Upper lobe of right lung (tissue), 1 donor: Measurements from ENCODE around the gene EHD1. TPM values are rescaled to one million over a fixed set of nuclear protein-coding genes. Genes with fewer than 3 reads are reported as not detected.

ENCODE experiments used
- ATAC-seq: fragments of 200-7000 bp; cut with Tn5 transposase; one replicate; pipeline ENCODE4 v1.9.1; 2020; ENCODE audit warnings: mild to moderate bottlenecking, moderate library complexity
- DNase-seq: peaks from one replicate; pipeline ENCODE4 v3.0.0-alpha.2; 2020
- H3K27ac ChIP-seq: fragments of 200-600 bp; one replicate; pipeline ENCODE4 v1.8.0; 2022
- H3K27me3 ChIP-seq: fragments of 200-600 bp; one replicate; pipeline ENCODE4 v1.8.0; 2022; ENCODE audit warnings: mild to moderate bottlenecking
- H3K36me3 ChIP-seq: fragments of 200-600 bp; one replicate; pipeline ENCODE4 v1.8.0; 2022
- H3K4me1 ChIP-seq: fragments of 200-600 bp; one replicate; pipeline ENCODE4 v1.8.0; 2022
- H3K4me3 ChIP-seq: fragments of 200-600 bp; one replicate; pipeline ENCODE4 v1.8.0; 2022; ENCODE audit warnings: mild to moderate bottlenecking
- H3K9me3 ChIP-seq: fragments of 200-600 bp; one replicate; pipeline ENCODE4 v1.8.0; 2022
- CTCF ChIP-seq: fragments of 200-600 bp; IDR thresholded peaks from one replicate; pipeline ENCODE4 v1.8.0; 2022; ENCODE audit warnings: antibody characterized with exemption
- intact Hi-C: fragments of 100-400 bp; cut with DNase I; formaldehyde crosslinking; loops from one replicate; pipeline ENCODE4 v1.11.0; 2022
- total RNA-seq: library from RNA; stranded (reverse); fragmentation: NEBNext Ultra II Directional; extraction: Animal tissue kit (Norgen Biotek cat#: 25700); gene quantifications from one replicate; pipeline ENCODE4 v1.2.1, GENCODE V29; 2021
- donor health status: DM: no; HTN: yes; CAD: no; lungs with severe emphysema.

The EHD1 gene
- total RNA-seq, 1 donor from 2014 or later, result 94.6 TPM

DNA sequence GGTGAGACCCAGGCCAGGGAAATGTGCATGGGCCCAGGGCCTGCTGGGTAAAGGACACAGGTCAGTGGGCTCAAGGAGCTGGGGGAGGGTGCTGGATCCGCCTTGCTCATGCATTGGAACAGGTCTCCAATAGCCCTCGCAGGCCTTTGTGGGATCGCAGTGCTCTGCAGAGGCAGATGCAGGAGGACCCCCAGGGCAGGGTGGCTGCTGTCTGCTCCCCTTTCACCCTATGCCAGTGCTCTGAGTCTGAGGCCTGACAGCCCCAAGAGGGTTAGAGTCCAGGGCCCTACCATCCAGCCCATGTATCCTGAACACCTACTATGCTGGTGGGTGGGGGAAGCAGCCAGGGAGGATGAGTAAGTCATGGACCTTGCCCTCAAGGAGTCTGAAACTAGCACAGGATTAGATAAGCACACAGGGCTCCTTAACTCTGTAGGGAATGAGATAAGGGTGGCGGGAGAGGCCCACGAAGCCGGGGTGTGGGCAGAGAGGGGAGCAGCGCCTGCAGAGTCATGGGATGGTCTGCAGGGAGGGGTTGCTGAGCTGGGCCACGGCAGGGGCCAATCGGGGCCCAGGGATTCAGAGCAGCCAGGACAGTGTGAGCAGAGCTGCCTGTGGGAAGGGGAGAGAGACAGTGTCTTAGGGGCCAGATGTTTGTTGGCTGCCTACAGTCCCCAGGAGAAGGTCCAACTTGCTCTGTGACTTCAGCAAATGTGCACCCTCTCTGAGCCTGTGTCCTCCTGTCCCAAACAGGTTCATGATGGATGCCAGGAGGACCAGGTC, 10.5 kb upstream of the EHD1 start:
- Histone ChIP-seq H3K27ac (no peak overlapping the region), H3K4me3 (no peak overlapping the region), H3K4me1 (peaks cover 22% of the 10 kb centered on the region), H3K9me3 (no peaks in the 10 kb centered on the region), H3K36me3 (no peaks in the 10 kb centered on the region), H3K27me3 (no peaks in the 10 kb centered on the region)
- intact Hi-C loops, result no loop called here
- no peak for TF ChIP-seq CTCF
- ATAC-seq, result no peak
- DNase-seq, result no peak

DNA sequence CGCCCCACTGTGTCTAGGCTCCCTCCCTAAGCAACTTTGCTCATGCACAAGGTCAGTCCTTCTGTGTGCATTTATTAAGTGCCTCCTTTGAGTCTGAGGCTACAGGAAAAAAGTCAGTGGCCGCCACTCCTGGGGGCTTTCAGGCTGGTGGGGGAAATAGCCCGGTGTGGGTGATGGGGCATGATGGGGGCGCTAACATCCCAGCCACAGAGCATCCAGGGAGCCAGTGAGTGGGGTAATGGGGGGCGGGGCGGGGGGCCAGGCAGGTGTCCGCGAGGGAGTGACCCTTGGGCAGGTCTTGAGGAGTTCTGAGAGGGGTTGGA, 9.9 kb upstream of the EHD1 start:
- no peak overlapping the region for H3K27ac ChIP-seq
- peak overlapping the region; percentile 22 for H3K4me3 ChIP-seq
- H3K9me3 ChIP-seq, result no peaks in the 10 kb centered on the region
- DNase-seq, result no peak
- intact Hi-C loops, result no loop called here
- no peak for ATAC-seq
- no peaks in the 10 kb centered on the region for H3K27me3 ChIP-seq
- no peaks in the 10 kb centered on the region for H3K36me3 ChIP-seq
- H3K4me1 ChIP-seq, result peaks cover 21% of the 10 kb centered on the region
- no peak for TF ChIP-seq CTCF

- Histone ChIP-seq H3K27ac (no peak overlapping the region), H3K36me3 (no peaks in the 10 kb centered on the region), H3K4me3 (peak overlapping the region; percentile 22), H3K9me3 (no peaks in the 10 kb centered on the region), H3K4me1 (peaks cover 21% of the 10 kb centered on the region), H3K27me3 (no peaks in the 10 kb centered on the region)
- TF ChIP-seq CTCF, result peak; percentile 99
- intact Hi-C loops, result no loop called here
- ATAC-seq (peak; percentile 94), DNase-seq (peak; percentile 93)
These were observed 9.5 kb upstream of the EHD1 start for GRCh38 chr11:64887757-64888405.

DNA sequence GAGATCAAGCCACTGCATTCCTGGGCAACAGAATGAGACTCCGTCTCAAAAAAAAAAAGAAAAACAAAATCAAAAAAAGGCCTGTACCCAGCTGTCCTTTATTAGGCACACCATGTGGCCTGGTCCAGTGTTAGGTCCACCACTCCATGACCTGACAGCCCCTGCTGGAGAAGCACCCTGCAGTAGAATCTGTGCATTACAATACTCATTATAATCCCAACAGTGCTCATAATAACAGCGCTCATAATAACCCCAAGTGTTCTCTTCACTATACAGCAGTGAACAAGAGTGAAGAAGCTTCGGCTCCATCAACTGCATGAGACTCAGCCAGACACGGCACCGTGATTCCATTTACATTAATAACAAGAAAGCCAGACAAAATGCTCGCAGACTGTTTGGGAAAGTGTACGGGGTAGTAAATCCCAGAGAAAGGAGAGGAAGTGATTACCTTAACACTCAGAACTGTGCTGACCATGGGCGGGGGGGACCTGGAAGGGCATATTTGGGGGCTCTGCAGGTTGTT, 8.9 kb upstream of the EHD1 start:
- intact Hi-C loops, result no loop called here
- H3K4me3 ChIP-seq, result no peak overlapping the region
- no peaks in the 10 kb centered on the region for H3K27me3 ChIP-seq
- no peak for TF ChIP-seq CTCF
- H3K9me3 ChIP-seq, result no peaks in the 10 kb centered on the region
- H3K36me3 ChIP-seq, result no peaks in the 10 kb centered on the region
- no peak overlapping the region for H3K27ac ChIP-seq
- ATAC-seq (no peak), DNase-seq (no peak)
- peaks cover 21% of the 10 kb centered on the region for H3K4me1 ChIP-seq

DNA sequence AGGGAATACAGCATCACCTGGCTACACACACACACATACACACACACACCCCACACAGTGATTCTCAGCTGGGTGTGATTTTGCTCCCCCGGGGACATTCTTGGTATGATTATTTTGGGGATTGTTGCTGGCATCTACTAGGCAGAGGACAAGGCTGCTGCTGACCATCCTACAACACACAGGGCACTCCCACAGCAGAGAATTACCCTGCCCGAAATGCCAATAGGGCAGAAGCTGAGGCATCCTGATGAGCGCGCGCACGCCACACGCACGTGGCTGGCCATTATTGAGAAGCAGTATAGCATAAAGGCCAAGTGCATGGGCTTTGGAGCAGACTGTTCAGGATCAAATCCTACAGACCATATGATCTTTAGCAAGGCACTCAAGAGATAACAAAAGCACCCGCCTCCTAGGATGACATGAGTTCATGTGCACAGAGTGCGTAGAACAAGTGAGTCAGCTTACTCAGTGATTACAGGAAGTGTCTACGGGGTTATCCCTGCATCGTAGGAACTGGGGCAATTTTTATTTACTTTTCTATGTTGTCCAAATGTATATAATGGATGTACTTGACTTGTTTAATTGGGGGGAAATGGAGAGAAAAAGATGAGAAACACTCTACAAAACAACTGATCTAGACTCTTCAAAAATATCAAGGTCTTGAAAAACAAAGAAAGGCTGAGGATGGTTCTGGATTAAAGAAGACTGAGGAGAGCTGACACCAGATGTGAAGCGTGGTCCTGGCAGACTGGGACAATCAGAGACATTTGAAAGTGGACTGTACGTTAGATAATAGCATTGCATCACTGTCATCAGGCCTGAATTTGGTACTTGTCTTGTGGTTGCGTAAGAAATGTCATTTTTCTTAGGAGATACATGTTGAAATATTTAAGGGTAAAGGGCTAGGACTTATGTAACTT, 7.2 kb upstream of the EHD1 start:
- intact Hi-C loops, result no loop called here
- no peak for DNase-seq

More for the DNA sequence above, 7.2 kb upstream of the EHD1 start:
- Histone ChIP-seq H3K4me3 (no peak overlapping the region), H3K9me3 (no peaks in the 10 kb centered on the region), H3K27ac (peak overlapping the region; percentile 42), H3K36me3 (no peaks in the 10 kb centered on the region), H3K27me3 (no peaks in the 10 kb centered on the region), H3K4me1 (peaks cover 26% of the 10 kb centered on the region)
- no peak for TF ChIP-seq CTCF
- peak; percentile 61 for ATAC-seq
